OCI-LY3 (cell line): Measurements from ENCODE around the gene OGG1.

Experiments
- CTCF ChIP-seq: fragments of 200-600, 300-600 bp; sonication (generic); IDR thresholded peaks from 2 replicates; pipeline ENCODE4 v1.5.1; 2014; ENCODE audit warnings: antibody characterized with exemption, low read length, low read depth
- EZH2phosphoT487 ChIP-seq: fragments of 200-600 bp; shearing (Covaris generic); IDR thresholded peaks from 2 replicates; pipeline ENCODE4 v1.6.1; 2018; ENCODE audit warnings: antibody characterized with exemption, mixed run types, low read depth

- TF ChIP-seq CTCF (no peak), EZH2phosphoT487 (no peak)
These were observed 44.6 kb downstream of the OGG1 start for GRCh38 chr3:9794400-9794799.
